Esophagus squamous epithelium (tissue), 4 donors: ENCODE data around the gene CBX6.

ENCODE experiments used
- CTCF ChIP-seq, 6 experiments: fragments of 450-650 bp in 4 of 6; fragments of 200-600 bp in 2 of 6; sonication (generic) in 2 of 6; IDR thresholded peaks; one replicate each; pipeline ENCODE4 v1.5.1; 2016 to 2019; ENCODE audit warnings: antibody characterized with exemption in 6 of 6, mild to moderate bottlenecking in 4 of 6, moderate library complexity in 4 of 6
- POLR2A ChIP-seq, 4 donors: fragments of 450-650 bp; IDR thresholded peaks; one replicate each; pipeline ENCODE4 v1.6.1; 2017; ENCODE audit warnings: antibody characterized with exemption in 4 of 4, mild to moderate bottlenecking in 4 of 4, moderate library complexity in 3 of 4

GRCh38 chr22:38839686-38840085 is 32.3 kb downstream of the CBX6 start:
- TF ChIP-seq CTCF (IDR thresholded peaks at IDR 0.05) (no peak), POLR2A (IDR thresholded peaks at IDR 0.05) (no peak)
